Liver (tissue), 9 donors: ENCODE measurements around the gene CLK4. TPM values are rescaled to one million over a fixed set of nuclear protein-coding genes. Genes with fewer than 3 reads are reported as not detected.

Source experiments
- DNase-seq: peaks from one replicate; pipeline ENCODE4 v3.0.0-alpha.2; 2017; ENCODE audit warnings: low spot score
- H3K27ac ChIP-seq, 2 donors: one replicate each; pipeline ENCODE4 v1.7.0; 2013; ENCODE audit warnings: inconsistent platforms in 2 of 2, low read length in 2 of 2, control low read depth in 1 of 2, low read depth in 1 of 2, mild to moderate bottlenecking in 1 of 2
- H3K27me3 ChIP-seq, 4 donors: one replicate each; pipeline versions ENCODE4 v1.6.1 to v1.7.0; 2013; ENCODE audit warnings: low read length in 3 of 4, inconsistent platforms in 1 of 4, mild to moderate bottlenecking in 1 of 4, moderate library complexity in 1 of 4; ENCODE audit not compliant: control insufficient read depth in 4 of 4, insufficient read depth in 4 of 4
- H3K36me3 ChIP-seq, 4 donors: one replicate each; pipeline versions ENCODE4 v1.6.1 to v1.7.0; 2013; ENCODE audit warnings: low read length in 3 of 4, mild to moderate bottlenecking in 3 of 4, low read depth in 1 of 4, moderate library complexity in 1 of 4; ENCODE audit not compliant: control insufficient read depth in 4 of 4, insufficient read depth in 3 of 4
- H3K4me1 ChIP-seq, 4 donors: one replicate each; pipeline versions ENCODE4 v1.6.1 to v1.7.0; 2013; ENCODE audit warnings: low read length in 3 of 4, mild to moderate bottlenecking in 3 of 4, moderate library complexity in 1 of 4; ENCODE audit not compliant: control insufficient read depth in 4 of 4, insufficient read depth in 4 of 4
- H3K4me3 ChIP-seq, 3 donors: one replicate each; pipeline versions ENCODE4 v1.6.1 to v1.7.0; 2013; ENCODE audit warnings: low read length in 3 of 3, control low read depth in 1 of 3, low read depth in 1 of 3, mild to moderate bottlenecking in 1 of 3
- H3K9ac ChIP-seq, 2 donors: one replicate each; pipeline ENCODE4 v1.7.0; 2013; ENCODE audit warnings: low read length in 2 of 2, mild to moderate bottlenecking in 2 of 2, moderate library complexity in 2 of 2, control low read depth in 1 of 2, low read depth in 1 of 2
- H3K9me3 ChIP-seq, 4 donors: one replicate each; pipeline versions ENCODE4 v1.6.1 to v1.7.0; 2013; ENCODE audit warnings: low read length in 3 of 4; ENCODE audit not compliant: control insufficient read depth in 4 of 4
- ATF3 ChIP-seq: IDR thresholded peaks from 2 replicates; pipeline ENCODE4 v1.6.1; 2016; ENCODE audit warnings: antibody characterized with exemption
- CTCF ChIP-seq: fragments of 150-350 bp; IDR thresholded peaks from 2 replicates; pipeline ENCODE4 v1.5.1; 2017; ENCODE audit warnings: improper control_type of control experiment, low read depth, low read length; ENCODE audit not compliant: missing input control
- EGR1 ChIP-seq, 2 donors: IDR thresholded peaks; 2 replicates each; pipeline ENCODE4 v1.6.1; 2016 to 2018; ENCODE audit warnings: antibody characterized with exemption in 2 of 2, low read depth in 2 of 2
- FOXA1 ChIP-seq: IDR thresholded peaks from 2 replicates; pipeline ENCODE4 v1.6.1; 2016; ENCODE audit warnings: antibody characterized with exemption
- FOXA2 ChIP-seq: IDR thresholded peaks from 2 replicates; pipeline ENCODE4 v1.6.1; 2016; ENCODE audit warnings: antibody characterized with exemption
- GABPA ChIP-seq, 2 donors: IDR thresholded peaks in 1 of 2; conservative IDR thresholded peaks in 1 of 2; 2 replicates each; pipeline ENCODE4 v1.6.1; 2016; ENCODE audit warnings: antibody characterized with exemption in 2 of 2, mild to moderate bottlenecking in 1 of 2, moderate library complexity in 1 of 2
- HNF4A ChIP-seq, 2 donors: conservative IDR thresholded peaks; 2 replicates each; pipeline ENCODE4 v1.6.1; 2016; ENCODE audit warnings: antibody characterized with exemption in 2 of 2, mild to moderate bottlenecking in 2 of 2
- HNF4G ChIP-seq: IDR thresholded peaks from 2 replicates; pipeline ENCODE4 v1.6.1; 2016; ENCODE audit warnings: antibody characterized with exemption
- JUND ChIP-seq, 2 donors: IDR thresholded peaks; 2 replicates each; pipeline ENCODE4 v1.6.1; 2016; ENCODE audit warnings: antibody characterized with exemption in 2 of 2
- MAX ChIP-seq: IDR thresholded peaks from 2 replicates; pipeline ENCODE4 v1.6.1; 2016; ENCODE audit warnings: antibody characterized with exemption
- NR2F2 ChIP-seq: IDR thresholded peaks from 2 replicates; pipeline ENCODE4 v1.6.1; 2016; ENCODE audit warnings: antibody characterized with exemption
- RAD21 ChIP-seq, 2 donors: IDR thresholded peaks; 2 replicates each; pipeline ENCODE4 v1.6.1; 2016; ENCODE audit warnings: antibody characterized with exemption in 2 of 2, mild to moderate bottlenecking in 2 of 2
- REST ChIP-seq: IDR thresholded peaks from 2 replicates; pipeline ENCODE4 v1.6.1; 2016; ENCODE audit warnings: antibody characterized with exemption, mild to moderate bottlenecking
- RXRA ChIP-seq, 2 donors: IDR thresholded peaks; 2 replicates each; pipeline ENCODE4 v1.6.1; 2017 to 2018; ENCODE audit warnings: antibody characterized with exemption in 2 of 2, mild to moderate bottlenecking in 1 of 2
- SP1 ChIP-seq: IDR thresholded peaks from 2 replicates; pipeline ENCODE4 v1.6.1; 2018; ENCODE audit warnings: antibody characterized with exemption, mild to moderate bottlenecking
- TAF1 ChIP-seq: conservative IDR thresholded peaks from 2 replicates; pipeline ENCODE4 v1.6.1; 2016; ENCODE audit warnings: antibody characterized with exemption, mild to moderate bottlenecking
- ZBTB33 ChIP-seq: IDR thresholded peaks from 2 replicates; pipeline ENCODE4 v1.6.1; 2016; ENCODE audit warnings: antibody characterized with exemption
- WGBS: extraction: QIAGEN DNeasy Blood & Tissue Kit; methylation state at CpG from one replicate; pipeline ENCODE4 v1.1.7; 2013; 5-methylcytosine and 5-hydroxymethylcytosine counted together
- polyA plus RNA-seq, 2 donors: library from polyadenylated mRNA; stranded (reverse) in 1 of 2; unstranded in 1 of 2; fragments of 200-250 nt in 1 of 2; fragments of >200 nt in 1 of 2; fragmentation: Nextera tagmentation in 1 of 2; extraction: Ambion mirVana in 1 of 2; gene quantifications; one replicate each; pipeline versions ENCODE4 v1.2.1 to v1.2.3, GENCODE V29; 2013 to 2015
- total RNA-seq, 2 donors: library from RNA; depleted of rRNA; stranded (reverse); fragments of >200 nt; gene quantifications; one replicate each; pipeline ENCODE4 v1.2.3, GENCODE V29; 2014
- donor health status: healthy.
- donor health status: healthy.
- donor health status: healthy.
- donor health status: healthy.
- donor health status: healthy.

The CLK4 gene
- total and polyA plus RNA-seq, 4 donors: 5.0 to 28.2 (median 21.9) TPM

GRCh38 chr5:178675922-178676321 lies 49.1 kb upstream of the CLK4 start:
- no peak for DNase-seq
- 87% methylated on average over 3 of the region's 3 CpGs for WGBS
- TF ChIP-seq NR2F2 (no peak), TAF1 (no peak), EGR1 (IDR thresholded peaks at IDR 0.05; ENCODE audit: low read depth in 2 of 2) (no peak), REST (no peak), FOXA1 (no peak), FOXA2 (no peak), MAX (no peak), GABPA (IDR thresholded peaks at IDR 0.05 in 1 of 2, conservative IDR thresholded peaks at IDR 0.05 in 1 of 2) (no peak), SP1 (no peak), HNF4G (no peak), CTCF (no peak), RXRA (IDR thresholded peaks at IDR 0.05) (no peak), ATF3 (no peak), RAD21 (IDR thresholded peaks at IDR 0.05) (no peak), JUND (IDR thresholded peaks at IDR 0.05) (no peak), ZBTB33 (no peak), HNF4A (conservative IDR thresholded peaks at IDR 0.05) (no peak)
- Histone ChIP-seq H3K4me3 (no peak overlapping the region), H3K27me3 (no peaks in the 10 kb centered on the region), H3K9ac (no peak overlapping the region), H3K36me3 (no peaks in the 10 kb centered on the region), H3K9me3 (peaks cover 0 to 8% (median 3%) of the 10 kb centered on the region in 4 donors), H3K27ac (no peak overlapping the region), H3K4me1 (no peaks in the 10 kb centered on the region)

GRCh38 chr5:178674334-178674733 lies 47.5 kb upstream of the CLK4 start:
- H3K9me3 ChIP-seq: peaks cover 0 to 10% (median 6%) of the 10 kb centered on the region in 4 donors
- DNase-seq: no peak
- TF ChIP-seq FOXA2: no peak
- no peak for TF ChIP-seq MAX
- TF ChIP-seq JUND (IDR thresholded peaks at IDR 0.05): no peak
- TF ChIP-seq TAF1: no peak

More at GRCh38 chr5:178674334-178674733, 47.5 kb upstream of the CLK4 start:
- Histone ChIP-seq H3K27ac (no peak overlapping the region), H3K9ac (no peak overlapping the region), H3K4me3 (no peak overlapping the region), H3K36me3 (no peaks in the 10 kb centered on the region), H3K27me3 (peaks cover 0 to 2% (median 0%) of the 10 kb centered on the region in 4 donors), H3K4me1 (no peaks in the 10 kb centered on the region)
